Epithelial cell of esophagus (primary cell): ENCODE results near the gene TATDN2.

ENCODE experiments used
- DNase-seq: peaks from one replicate; pipeline ENCODE4 v3.0.0; 2010; ENCODE audit warnings: low read depth
- H3K4me3 ChIP-seq: 2 replicates; pipeline ENCODE4 v1.5.1; 2011; ENCODE audit warnings: mild to moderate bottlenecking, low read length, control low read depth
- TF ChIP-seq, protein P1 (sequence below): IDR thresholded peaks from 2 replicates; pipeline ENCODE4 v1.5.1; 2011; ENCODE audit warnings: low read depth, mild to moderate bottlenecking, low read length, control low read depth, inconsistent platforms; ENCODE audit not compliant: insufficient read depth; ENCODE audit errors: missing control alignments

Gene TATDN2

DNA sequence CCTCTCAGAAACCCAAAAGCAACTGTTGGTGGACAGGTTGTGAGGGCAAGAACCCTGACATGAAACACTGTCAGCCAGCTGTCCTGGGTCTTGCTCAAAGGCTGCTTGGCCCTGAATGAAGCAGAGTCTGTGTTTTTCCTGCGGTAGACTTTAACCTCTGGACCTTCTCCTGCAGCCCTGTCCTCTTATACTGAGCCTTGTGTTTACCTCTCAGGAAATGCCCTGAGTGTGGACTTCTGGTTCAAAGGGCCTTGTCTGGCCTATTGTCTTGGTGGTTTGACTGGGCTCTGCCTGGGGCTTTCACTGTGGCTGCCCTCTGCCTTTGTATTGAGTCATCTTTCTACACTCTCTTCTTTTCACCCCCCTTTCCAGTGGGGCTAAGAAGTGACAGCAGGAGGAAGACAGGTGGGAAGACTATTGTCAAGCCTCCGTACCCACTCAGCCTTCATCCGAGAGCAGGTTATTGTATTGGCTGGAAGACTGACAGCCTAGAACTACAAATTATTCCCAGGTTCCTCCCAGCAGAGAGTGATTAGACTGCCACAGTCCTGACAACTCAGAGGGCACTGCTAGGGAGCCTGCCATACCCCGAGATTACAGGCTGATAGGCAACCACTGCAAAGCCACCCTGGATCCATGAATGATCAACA, 69.2 kb downstream of the TATDN2 start:
- TF ChIP-seq, protein P1, sequence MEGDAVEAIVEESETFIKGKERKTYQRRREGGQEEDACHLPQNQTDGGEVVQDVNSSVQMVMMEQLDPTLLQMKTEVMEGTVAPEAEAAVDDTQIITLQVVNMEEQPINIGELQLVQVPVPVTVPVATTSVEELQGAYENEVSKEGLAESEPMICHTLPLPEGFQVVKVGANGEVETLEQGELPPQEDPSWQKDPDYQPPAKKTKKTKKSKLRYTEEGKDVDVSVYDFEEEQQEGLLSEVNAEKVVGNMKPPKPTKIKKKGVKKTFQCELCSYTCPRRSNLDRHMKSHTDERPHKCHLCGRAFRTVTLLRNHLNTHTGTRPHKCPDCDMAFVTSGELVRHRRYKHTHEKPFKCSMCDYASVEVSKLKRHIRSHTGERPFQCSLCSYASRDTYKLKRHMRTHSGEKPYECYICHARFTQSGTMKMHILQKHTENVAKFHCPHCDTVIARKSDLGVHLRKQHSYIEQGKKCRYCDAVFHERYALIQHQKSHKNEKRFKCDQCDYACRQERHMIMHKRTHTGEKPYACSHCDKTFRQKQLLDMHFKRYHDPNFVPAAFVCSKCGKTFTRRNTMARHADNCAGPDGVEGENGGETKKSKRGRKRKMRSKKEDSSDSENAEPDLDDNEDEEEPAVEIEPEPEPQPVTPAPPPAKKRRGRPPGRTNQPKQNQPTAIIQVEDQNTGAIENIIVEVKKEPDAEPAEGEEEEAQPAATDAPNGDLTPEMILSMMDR, result no peak

DNA sequence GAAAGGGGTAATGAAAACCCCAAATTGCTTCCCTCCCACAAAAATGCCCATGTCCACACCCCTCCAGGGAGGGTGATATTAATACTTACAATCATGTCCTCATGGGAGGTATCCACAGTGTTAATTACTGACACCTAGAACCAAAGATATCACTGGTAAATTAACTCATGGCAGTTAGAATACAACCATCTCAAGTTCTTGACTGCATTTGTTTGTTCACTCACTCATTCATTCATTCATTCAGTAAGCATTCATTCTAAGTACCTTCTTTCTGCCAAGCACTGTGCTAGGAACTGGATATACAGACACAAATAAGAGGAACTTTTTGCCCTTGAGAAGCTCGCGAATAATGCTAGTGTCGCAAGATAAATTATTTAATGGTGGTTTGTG, 69.7 kb downstream of the TATDN2 start:
- no peak for DNase-seq
- H3K4me3 ChIP-seq, result no peak overlapping the region
- TF ChIP-seq, protein P1, result no peak

More for the DNA sequence above, 69.2 kb downstream of the TATDN2 start:
- no peak overlapping the region for H3K4me3 ChIP-seq
- no peak for DNase-seq

DNA sequence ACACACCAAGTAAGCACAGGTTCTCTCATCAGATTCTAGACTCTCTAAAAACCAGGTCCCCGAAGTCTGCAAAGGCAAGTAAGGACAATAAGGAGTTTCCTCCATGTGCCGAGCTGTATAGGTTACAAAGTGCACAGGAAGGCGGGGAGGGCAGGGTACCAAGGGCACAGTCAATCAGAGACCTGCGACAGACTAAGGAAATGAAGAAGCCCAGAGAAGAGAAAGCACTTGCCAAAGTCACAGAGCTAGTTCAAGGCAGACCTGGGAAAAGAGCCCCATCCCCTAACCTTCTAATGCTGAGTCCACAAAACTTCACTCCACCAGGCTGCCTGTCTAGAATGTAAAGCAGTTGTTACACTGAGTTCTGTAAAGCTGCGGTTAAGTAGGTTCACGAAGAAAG, 71.0 kb downstream of the TATDN2 start:
- TF ChIP-seq, protein P1, result no peak
- H3K4me3 ChIP-seq, result peak overlapping the region; percentile 99
- no peak for DNase-seq

DNA sequence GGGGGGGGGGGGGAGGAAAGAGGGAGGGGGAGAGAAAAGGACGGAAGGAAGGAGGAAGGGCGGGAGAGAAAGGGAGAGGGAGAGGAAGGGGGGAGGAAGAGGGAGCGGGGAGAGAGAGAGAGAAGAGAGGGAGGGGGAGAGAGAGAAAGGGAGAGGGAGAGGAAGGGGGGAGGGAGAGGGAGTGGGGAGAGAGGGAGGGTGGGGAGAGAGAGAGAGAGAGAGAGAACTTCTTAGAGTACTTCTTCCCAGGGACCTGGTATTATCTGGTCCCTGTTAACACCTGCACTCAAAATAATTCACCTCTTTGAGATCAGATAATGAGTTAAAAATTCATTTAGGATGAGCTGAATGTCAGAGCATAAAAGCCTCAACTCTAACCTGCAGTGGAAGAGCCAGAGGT, 71.5 kb downstream of the TATDN2 start:
- peak overlapping the region; percentile 99 for H3K4me3 ChIP-seq
- no peak for DNase-seq
- TF ChIP-seq, protein P1, result no peak

DNA sequence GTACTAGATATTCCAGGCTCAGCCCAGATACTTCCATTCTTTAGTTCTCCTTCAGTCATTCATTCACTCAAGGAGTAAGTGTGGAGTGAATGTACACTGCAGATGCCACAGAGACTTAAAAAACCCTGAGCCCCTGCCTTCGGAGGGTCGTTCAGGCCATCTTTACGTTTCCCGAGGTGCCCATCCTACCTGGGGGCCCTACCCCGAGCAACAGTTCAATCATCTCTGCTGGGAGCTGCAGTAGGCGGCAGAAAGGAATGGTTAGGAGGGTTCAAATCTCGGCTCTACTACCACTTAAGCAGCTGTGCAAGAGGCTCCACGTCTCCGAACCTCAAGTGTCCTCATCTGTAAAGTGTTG, 72.0 kb downstream of the TATDN2 start:
- peak overlapping the region; percentile 99 for H3K4me3 ChIP-seq
- DNase-seq, result peak; percentile 7
- TF ChIP-seq, protein P1, result no peak

DNA sequence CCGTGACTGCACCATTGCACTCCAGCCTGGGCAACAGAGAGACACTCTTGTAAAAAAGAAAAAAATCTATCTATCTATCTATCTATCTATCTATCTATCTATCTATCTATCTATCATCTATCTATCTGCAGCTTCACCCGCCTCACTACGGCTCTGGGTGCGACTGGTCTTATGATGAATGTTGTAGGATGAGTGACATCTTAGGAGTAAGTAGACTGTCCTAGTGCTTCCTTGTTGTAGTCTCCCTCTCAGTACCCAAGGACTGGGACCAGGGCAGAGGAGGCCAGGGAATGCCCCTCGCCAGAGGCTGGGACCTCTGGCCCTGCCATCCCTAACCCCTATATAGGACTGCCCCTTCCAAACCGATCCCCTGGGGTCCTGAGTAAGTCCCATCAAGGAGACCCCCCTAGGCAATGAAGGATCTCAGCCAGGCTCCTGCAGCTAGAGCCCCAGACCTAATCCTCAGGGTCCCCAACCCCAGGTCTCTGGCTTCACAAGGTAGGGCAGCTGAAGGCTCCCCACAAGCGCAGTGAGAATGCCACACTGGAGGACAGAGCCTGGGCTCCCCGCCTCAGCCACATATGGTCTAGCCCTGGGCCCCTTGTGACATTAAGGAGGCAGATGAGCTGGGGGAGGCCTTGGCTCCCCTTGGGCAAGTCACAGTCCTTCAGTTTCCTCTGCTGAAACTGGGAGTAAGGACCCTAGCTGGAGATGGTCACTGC, 73.5 kb downstream of the TATDN2 start:
- H3K4me3 ChIP-seq, result no peak overlapping the region
- TF ChIP-seq, protein P1, result no peak
- DNase-seq, result no peak

DNA sequence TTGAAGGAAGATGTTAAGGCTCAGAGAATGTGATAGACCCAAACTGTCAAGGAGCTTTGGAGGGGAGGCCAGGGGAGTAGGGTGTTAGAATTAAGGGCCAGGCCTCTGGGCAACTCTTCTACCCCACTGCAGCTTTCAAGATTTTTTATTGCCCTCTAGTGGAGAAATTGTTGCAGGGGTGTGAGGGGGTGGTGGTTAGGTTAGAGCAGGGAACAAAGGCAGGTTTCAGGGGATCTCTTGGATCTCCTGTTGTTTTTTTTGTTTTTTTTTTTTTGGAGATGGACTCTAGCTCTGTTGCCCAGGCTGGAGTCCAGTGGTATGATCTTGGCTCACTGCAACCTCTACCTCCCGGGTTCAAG, 74.1 kb downstream of the TATDN2 start:
- H3K4me3 ChIP-seq, result no peak overlapping the region
- TF ChIP-seq, protein P1, result peak; percentile 38
- DNase-seq, result peak; percentile 17
